Head of caudate nucleus (tissue), 42 donors: ENCODE results near the gene STAB1.

Experiments
- DNase-seq, 42 donors: peaks; one replicate each; pipeline versions ENCODE4 v3.0.0 to v3.0.0-alpha.2; 2020 to 2021; ENCODE audit warnings: mixed read lengths in 7 of 42
- intact Hi-C: fragments of 100-400 bp; cut with DNase I; formaldehyde crosslinking; loops from one replicate; pipeline ENCODE4 v1.15.0; 2022

The STAB1 gene

DNA sequence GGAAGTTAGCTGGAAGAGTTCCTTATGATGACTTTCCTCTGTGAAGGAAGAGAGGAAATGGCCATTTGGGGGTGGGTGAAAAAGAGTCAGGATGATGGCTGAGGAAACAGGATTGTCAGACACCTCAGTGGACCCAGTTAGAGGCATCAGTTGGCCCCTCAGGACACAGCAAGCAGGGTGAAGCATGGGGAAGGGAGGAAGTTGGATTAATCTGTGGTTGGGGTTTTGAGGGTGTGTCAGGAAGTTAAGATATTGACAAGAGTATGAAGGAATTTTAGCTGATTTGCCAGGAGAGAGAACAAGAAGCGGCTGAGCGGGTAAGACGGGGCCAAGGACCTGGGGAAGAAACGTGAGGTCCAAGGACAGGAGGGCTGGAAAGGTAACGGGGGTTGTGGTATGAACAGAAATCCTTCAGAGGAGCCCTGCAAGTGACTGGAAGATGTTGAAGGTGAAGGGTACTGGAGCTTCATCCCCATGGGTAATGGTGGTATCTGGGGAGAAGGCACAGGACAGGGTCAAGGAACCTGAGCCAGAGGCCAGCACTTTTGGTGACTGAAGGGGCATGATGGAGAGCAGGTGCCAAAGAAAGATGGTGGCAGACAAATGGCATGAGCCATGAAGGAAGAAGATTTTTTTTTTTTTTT, 44.0 kb downstream of the STAB1 start:
- peak in 2 of 42 donors; percentile 6 for DNase-seq
- intact Hi-C loops: loop anchor here (5.0 kb wide), 2 partner anchors 58 to 82 kb away; partner anchors contain the start of gene NISCH

DNA sequence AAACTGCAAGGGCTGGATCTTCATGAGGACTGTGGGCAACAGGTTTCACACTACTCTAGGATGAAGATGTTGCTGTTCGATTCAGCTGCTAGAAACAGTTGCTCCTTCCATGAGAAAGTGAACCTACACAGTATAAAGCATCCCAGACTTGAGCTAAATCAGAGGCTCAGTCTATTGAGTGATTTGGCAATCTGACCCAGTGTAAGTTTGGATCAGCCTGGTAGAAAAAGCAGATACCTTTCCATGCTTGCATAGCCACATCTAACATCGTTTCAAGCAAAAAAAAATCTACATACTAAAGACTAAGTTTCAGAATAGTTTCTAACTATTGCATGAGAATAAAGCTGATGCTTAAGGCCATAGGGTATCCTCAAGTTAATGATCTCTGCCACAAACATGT, 45.9 kb downstream of the STAB1 start:
- DNase-seq: no peak
- intact Hi-C loops: no loop called here

DNA sequence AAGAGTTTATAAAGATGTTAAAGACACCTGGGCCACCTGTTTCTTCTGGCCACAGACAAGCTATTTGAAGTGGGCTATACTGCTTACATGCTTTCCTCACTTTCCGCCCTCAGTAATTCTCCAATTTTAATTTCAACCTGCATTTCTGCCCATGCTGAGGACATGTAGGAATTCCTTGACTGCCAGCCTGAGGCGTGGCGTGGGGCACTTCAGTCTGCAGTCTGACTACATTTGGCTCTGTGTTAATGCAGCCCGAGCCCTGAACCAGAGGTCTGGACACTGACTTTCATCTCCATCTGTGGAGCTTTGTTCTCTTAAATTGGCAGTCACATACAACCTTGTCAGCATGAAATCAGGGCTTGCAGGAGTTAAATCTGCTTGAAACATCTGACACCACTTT, 49.8 kb downstream of the STAB1 start:
- intact Hi-C loops: no loop called here
- DNase-seq: peak in 2 of 42 donors; percentile 34 to 40

DNA sequence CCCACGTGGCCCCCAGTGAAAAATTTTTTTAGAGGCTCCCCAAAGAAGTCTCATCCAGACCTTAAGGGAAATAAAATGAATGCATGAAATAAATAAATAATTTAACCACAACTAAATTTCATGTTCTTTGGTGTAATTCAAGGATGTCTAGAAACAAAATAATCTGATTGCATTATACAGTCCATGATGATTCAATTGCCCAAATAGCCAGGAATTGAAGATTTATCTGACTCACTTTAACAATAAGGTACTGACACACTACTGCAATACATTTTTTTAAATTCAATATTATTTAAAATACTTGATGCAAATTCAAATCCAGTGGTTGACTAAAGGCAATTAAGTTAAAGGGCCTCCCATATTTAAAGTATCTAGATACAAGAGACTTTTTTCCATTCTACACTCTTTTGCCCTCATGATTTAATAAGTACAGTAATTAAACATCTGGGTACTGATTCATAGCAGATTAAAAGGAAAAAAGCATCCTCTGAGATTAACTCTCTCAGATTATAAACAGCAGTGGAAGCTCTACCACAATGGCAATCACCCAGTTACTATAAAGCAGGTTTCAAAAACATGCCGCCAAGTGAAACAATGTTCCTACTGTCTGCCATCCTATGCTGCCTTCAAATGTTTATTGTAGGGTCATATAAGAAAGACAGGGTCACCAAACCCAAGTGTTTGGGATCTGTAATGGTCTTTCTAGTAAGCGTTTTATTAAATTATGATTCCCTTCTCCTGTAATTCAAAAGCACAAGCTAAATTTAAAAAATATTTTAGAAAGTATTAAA, 51.2 kb downstream of the STAB1 start:
- intact Hi-C loops: no loop called here
- no peak for DNase-seq

DNA sequence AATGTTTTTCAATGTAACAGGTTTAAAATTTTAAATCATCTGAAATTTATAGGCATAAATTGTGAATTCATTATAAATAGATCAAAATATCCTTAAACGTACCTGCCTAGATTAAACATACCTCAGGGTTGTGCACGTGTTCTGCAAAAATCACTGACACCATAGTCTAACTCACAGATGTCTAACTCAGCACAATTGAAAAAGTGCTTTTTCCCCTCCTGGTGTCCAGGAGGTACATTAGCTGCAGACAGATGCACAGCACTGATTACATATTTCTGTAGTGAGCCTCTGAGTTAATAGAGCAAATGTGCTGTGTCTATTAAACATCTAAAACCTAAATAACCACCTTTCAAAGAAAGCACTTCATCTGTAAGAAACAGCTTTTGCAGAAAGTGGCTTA, 52.0 kb downstream of the STAB1 start:
- intact Hi-C loops: no loop called here
- no peak for DNase-seq

DNA sequence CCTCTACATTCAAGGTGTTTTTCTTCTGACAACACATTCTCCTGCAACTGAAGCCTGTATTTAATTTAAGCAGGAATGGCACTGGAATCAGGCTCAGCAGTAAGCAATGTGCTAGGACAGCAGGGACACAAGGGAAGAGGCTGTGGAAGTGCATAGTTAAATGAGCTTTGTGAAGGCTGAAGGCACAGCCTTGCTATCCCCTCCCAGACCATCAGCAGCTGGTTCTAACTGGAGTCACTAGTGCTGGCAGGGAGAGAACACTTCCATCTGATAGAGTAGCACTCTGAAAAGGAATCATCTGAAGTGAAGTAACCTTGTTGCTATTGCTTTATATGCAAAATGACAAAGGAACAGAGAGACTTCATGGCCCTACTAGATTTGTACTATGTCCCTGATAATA, 56.0 kb downstream of the STAB1 start:
- intact Hi-C loops: no loop called here
- DNase-seq: no peak

DNA sequence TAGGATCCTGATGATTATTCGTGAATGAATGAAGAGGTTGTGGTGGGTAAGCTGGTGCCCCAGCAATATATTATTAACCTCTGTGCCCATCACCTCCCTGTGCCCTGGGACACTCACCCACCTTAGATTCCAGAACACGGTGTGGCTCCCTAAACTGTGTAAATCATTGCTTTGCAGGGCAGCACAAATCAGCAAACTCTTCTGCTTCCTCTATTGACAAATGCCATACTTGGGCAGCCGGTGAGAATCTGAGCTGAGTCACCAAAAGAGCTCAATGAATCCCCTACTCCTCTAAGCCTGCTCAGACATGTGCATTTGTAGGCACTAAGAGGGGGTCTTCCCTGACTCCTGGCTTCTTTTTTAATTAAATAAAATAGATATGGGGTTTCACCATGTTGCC, 57.0 kb downstream of the STAB1 start:
- intact Hi-C loops: no loop called here
- DNase-seq: no peak

DNA sequence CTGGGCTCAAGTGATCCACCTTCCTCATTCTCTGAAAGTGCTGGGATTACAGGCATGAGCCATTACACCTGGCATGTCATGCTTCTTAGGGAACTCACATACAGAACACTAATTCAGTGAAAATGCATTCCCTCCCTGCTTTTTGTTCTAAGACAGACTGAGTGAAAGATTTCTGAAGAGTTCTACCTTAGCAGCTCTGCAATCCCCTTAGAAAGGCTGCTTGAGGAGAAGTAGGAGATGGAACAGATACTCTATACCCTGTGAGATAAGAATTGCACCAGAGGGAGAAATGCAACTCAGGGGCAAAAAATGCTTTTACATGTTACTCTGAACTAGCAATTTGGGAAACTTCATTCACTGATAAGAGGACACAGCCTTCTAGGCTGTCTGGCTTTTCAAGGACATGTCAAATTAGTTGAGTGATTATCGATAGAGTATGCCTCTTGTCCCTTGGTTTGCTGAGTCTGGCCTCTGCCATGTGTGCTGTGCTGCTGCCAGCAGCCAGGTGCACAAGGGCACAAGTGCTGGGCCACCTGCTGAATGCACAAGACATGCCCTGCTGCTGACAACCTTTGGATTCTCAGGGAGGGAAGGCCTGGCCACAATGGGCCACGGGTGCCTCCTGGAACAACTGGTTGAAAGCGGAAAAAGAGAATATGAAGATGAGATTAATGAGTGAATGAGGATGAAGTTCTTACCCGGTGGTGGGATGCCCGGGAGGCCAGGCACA, 59.1 kb downstream of the STAB1 start:
- DNase-seq: no peak
- intact Hi-C loops: no loop called here

DNA sequence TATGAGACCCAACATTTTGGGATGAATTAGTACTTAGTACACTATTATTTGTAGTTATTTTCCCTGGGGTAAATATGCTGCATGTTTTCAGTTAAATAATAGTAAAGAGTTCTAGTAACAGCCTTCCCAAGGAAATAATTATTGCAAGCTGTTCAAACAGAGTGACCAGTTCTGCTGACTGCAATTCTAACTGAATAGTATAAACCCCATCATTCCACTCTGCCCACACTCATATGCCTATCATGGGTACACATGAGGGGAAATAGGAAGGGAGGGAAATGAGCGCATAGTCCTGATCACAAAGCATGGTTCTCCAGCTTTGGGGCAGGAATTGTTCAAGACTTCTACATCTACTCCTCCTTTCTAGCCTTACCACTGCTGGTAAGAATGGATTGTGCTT, 59.9 kb downstream of the STAB1 start:
- no peak for DNase-seq
- intact Hi-C loops: no loop called here

DNA sequence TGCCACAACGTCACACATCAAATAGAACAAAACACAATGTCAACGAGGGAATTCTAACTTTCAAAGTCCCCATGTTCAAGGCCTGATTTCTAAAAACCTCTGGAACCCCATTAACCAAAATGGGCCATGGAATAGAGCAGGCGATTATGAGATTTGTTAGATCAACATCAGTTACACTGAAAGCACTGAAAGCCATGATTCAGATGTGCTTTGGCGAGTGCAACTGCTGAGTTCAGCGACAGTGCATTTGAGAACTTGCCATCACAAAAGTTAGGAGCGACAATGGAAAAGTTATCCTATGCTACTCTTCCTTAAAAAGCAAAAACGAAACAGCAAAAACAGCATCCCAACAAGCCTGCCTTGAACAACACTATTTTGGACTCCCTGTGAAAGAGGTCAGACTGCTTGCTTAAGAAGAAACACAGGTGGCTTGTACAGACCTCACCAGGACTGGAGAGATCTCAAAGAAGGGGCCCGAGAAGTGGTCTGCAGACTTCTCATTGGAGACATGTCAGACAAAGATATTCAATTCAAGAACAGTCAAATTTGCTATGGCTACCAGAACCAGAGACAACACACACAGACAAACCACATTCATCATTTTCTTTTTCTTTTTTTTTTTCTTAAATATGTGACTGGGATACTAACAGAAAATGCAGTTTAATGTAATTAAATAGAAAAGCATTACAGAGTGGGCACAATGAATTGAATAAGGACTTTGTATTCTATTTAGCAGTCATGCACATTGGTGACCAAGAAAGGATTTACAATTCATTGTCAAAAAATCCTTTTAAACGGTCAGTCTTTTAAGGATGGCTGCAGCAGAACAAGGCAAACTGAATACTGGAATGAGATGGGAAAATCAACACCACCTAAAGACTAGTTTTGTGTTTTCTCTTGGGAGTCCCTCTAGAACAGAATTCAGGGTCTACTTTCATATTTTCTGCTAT, 62.1 kb downstream of the STAB1 start:
- intact Hi-C loops: no loop called here
- peak in 3 of 42 donors; percentile 23 to 57 (median 36) for DNase-seq

DNA sequence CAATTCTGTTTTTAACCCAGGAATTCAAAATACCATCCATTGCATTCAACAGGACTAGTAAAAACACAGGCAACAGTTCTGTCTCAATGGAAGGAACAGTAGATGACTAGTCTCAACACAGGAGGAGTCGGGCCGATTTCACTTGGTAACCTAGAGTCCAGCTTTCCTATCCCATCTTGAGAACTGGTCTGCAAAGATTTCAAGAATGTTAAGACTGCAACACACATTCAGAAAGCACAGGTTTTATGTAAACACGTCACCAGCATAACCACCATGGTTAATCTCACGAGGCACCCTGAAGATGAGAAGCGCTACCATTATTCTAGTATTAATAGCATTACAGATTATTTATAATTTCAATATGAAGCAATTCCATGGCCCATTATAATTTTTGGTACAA, 63.3 kb downstream of the STAB1 start:
- intact Hi-C loops: no loop called here

DNA sequence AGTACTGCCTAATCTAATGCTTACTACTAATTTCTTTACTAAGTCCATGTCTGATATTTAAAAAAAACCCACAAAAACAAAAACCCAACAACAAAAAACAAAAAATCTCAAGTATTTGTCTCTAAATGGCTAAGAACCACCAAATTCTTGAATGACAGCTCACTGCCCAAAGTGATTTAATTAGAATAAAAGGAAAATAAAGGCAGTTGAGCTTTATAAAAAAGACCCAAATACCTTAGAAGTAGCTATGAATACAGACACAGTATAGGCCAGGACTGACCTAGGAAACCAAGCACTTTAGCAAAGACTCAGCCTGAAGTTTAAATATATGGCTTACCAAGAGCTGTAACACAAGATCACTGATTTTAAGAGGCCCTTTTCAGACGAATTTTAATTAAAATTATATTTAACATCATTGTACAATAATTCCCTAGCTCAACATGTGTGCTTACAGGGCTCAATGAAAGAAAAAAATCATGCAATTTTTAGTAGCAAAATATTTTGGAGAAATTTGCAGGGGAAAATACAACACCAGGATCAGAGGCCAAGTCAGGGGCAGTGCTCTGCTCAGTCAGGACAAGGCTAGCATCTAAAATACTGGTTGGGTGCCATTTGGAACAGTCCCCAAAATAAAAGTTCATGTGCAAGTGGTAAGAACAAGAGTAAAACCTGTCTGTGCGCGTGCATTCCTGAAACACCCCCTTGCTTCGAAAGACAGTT, 66.0 kb downstream of the STAB1 start:
- intact Hi-C loops: no loop called here
- DNase-seq: no peak

More for the DNA sequence above, 63.3 kb downstream of the STAB1 start:
- DNase-seq: no peak

DNA sequence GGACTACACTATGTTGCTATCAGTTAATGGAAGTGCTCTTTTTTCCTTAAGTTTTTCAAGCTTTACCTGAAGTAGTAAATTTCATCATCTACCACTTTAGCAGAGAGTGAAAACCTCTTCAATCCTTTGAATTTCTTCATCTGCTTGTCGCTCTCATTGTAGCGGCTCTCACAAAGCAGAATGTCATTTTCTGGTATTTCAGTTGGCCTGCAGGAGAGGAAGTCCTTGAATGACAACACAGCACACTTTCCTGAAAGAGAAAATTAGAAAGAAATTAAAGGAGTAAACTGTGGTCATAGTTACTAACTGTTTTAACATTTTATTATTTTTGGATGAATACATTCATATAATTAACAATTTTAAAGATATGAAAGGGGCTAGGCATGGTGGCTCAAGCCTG, 68.8 kb downstream of the STAB1 start:
- no peak for DNase-seq
- intact Hi-C loops: no loop called here

DNA sequence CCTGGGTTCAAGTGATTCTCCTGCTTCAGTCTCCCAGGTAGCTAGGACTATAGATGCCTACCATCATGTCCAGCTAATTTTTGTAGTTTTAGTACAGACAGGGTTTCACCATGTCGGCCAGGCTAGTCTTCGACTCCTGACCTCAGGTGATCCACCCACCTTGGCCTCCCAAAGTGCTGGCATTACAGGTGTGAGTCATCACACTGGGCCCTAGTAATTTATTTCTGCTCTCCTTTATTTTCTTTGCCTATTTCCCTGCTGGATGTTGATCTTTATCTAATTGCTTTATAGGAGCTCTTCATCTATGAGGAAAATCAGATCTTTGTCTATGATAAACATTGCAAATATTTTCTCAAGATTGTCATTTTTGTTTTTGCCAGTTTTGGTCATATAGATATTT, 72.9 kb downstream of the STAB1 start:
- no peak for DNase-seq
- intact Hi-C loops: no loop called here

DNA sequence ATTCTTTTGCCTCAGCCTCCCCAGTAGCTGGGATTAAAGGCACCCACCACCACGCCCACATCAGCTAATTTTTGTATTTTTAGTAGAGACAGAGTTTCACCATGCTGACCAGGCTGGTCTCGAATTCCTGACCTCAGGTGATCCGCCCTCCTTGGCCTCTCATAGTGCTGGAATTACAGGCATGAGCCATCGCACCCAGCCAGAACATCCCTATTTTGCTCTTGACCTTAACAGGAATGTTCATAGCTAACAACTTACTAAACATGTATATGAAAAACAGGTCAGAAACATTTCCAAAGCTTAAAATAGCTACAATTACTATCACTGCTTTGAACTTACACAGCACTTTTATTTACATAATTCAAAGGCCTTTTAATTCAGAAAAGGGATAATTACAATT, 74.9 kb downstream of the STAB1 start:
- intact Hi-C loops: no loop called here
- DNase-seq: no peak

DNA sequence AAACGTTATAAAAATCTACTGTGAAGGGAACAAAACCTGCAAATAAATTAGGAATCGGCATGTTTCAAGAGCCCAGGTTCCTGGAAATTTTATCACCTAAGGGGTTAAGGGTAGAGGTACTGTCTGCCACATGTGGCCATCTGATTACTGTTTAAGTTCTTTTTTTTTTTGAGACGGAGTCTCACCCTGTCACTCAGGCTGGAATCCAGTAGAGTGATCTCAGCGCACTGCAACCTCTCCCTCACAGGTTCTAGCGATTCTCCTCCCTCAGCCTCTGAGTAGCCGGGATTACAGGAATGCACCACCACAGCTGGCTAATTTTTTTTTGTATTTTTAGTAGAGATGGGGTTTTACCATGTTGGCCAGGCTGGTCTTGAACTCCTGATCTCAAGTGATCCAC, 77.1 kb downstream of the STAB1 start:
- intact Hi-C loops: no loop called here
- DNase-seq: no peak
